ENCODE results near the gene MOB3B. TPM values are rescaled to one million over a fixed set of nuclear protein-coding genes. Genes with fewer than 3 reads are reported as not detected.

MOB3B gene
- total RNA-seq, 4 donors from 2014 or later = 8.2 to 16.5 (median 10.5) TPM

GRCh38 chr9:27514551-27514950 is 15.1 kb downstream of the MOB3B start:
- intact Hi-C loops (cut with DNase I; ENCODE audit: low total_unique reads) = no loop called here
- no peak for TF ChIP-seq CTCF (IDR thresholded peaks at IDR 0.05)
- TF ChIP-seq POLR2A (IDR thresholded peaks at IDR 0.05) = no peak
- no peak for DNase-seq (ENCODE audit: low spot score in 2 of 2)
- 77 to 84% methylated on average over 2 of the region's 2 CpGs for WGBS, 2 donors
- H3K4me3 ChIP-seq (ENCODE audit: low read depth, poor library complexity, severe bottlenecking) = no peak overlapping the region

GRCh38 chr9:27511771-27512170 is 17.8 kb downstream of the MOB3B start:
- H3K4me3 ChIP-seq (ENCODE audit: low read depth, poor library complexity, severe bottlenecking) = no peak overlapping the region
- intact Hi-C loops (cut with DNase I; ENCODE audit: low total_unique reads) = no loop called here
- no peak for DNase-seq (ENCODE audit: low spot score in 2 of 2)
- TF ChIP-seq CTCF (IDR thresholded peaks at IDR 0.05) (no peak), POLR2A (IDR thresholded peaks at IDR 0.05) (no peak)
- 90 to 93% methylated on average over 2 of the region's 2 CpGs for WGBS, 2 donors

DNA sequence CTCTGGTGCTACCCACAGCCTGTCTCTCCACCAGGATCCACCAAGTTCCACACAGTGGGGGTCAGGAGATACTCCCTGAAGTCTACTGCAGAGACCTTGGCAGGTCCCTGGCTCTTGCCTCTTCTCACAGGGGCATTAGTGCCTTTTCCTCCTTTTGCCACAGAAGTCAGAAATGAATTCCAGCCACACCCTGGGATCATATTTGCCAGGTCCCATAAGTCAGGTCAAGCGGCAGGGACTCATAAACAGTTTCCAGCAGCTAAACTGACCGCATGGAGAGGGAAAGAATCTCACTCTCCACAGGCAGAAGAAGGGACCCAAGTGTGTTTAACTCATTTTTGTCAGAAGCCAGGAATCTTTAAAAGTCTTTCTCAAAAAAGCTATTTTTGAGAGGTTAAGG is 18.8 kb downstream of the MOB3B start:
- TF ChIP-seq CTCF (IDR thresholded peaks at IDR 0.05) (no peak), POLR2A (IDR thresholded peaks at IDR 0.05) (no peak)
- intact Hi-C loops (cut with DNase I; ENCODE audit: low total_unique reads) = no loop called here
- H3K4me3 ChIP-seq (ENCODE audit: low read depth, poor library complexity, severe bottlenecking) = no peak overlapping the region
- no peak for DNase-seq (ENCODE audit: low spot score in 2 of 2)
- WGBS, 2 donors = 54 to 70% methylated on average over 2 of the region's 2 CpGs

DNA sequence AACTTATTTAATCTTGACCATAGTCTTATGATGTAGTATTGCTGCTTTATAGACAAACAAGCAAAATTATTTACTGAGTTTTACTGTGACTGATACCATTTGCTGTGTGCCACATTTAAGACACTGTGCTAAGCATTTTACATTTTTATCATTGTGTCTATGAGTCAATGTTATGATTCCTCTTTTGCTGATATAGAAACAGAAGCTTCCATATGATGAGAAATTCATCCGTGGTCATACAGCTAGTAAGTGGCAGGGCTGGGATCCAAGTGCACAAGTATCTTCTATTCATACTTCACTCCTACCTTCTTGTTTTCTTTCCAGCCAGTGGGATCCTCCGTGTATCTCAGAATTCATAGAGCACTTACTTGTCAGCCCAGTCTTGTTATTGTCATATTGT is 22.6 kb downstream of the MOB3B start:
- H3K4me3 ChIP-seq (ENCODE audit: low read depth, poor library complexity, severe bottlenecking) = no peak overlapping the region
- TF ChIP-seq CTCF (IDR thresholded peaks at IDR 0.05) = no peak
- no peak for TF ChIP-seq POLR2A (IDR thresholded peaks at IDR 0.05)
- no peak for DNase-seq (ENCODE audit: low spot score in 2 of 2)
- intact Hi-C loops (cut with DNase I; ENCODE audit: low total_unique reads) = no loop called here
- 48 to 52% methylated on average over 2 of the region's 2 CpGs for WGBS, 2 donors

- no peak overlapping the region for H3K4me3 ChIP-seq (ENCODE audit: low read depth, poor library complexity, severe bottlenecking)
- intact Hi-C loops (cut with DNase I; ENCODE audit: low total_unique reads) = no loop called here
- DNase-seq (ENCODE audit: low spot score in 2 of 2) = no peak
- no peak for TF ChIP-seq POLR2A (IDR thresholded peaks at IDR 0.05)
- no peak for TF ChIP-seq CTCF (IDR thresholded peaks at IDR 0.05)
- 51% methylated on average over 5 of the region's 5 CpGs for whole genome bisulfite sequencing, 2 donors
Measured at GRCh38 chr9:27505744-27506161, 23.9 kb downstream of the MOB3B start.

DNA sequence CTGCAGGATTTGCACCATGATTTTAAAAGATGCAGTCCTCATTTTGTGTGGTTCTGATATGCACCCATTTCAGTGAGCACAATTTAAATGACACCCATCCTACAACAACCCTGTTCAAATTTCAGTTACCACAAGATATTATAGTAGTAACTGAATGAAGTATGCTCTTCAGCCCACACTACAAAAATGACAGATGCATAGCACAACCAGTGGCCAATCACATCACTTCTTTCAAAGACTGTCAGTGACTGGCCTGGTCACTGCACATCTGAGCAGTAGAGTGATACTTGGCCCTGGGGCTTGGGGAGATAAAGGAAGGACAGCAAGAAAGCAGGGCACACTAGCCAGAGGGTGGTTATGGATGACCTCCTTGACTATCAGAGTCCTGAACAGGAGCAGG is 25.4 kb downstream of the MOB3B start:
- intact Hi-C loops (cut with DNase I; ENCODE audit: low total_unique reads) = no loop called here
- TF ChIP-seq CTCF (IDR thresholded peaks at IDR 0.05) (no peak), POLR2A (IDR thresholded peaks at IDR 0.05) (no peak)
- no peak overlapping the region for H3K4me3 ChIP-seq (ENCODE audit: low read depth, poor library complexity, severe bottlenecking)
- DNase-seq (ENCODE audit: low spot score in 2 of 2) = no peak
